Esophagus squamous epithelium (tissue), 4 donors: ENCODE measurements around the gene FAU.

Experiments used
- CTCF ChIP-seq, 6 experiments: fragments of 450-650 bp in 4 of 6; fragments of 200-600 bp in 2 of 6; sonication (generic) in 2 of 6; IDR thresholded peaks; one replicate each; pipeline ENCODE4 v1.5.1; 2016 to 2019; ENCODE audit warnings: antibody characterized with exemption in 6 of 6, mild to moderate bottlenecking in 4 of 6, moderate library complexity in 4 of 6
- POLR2A ChIP-seq, 4 donors: fragments of 450-650 bp; IDR thresholded peaks; one replicate each; pipeline ENCODE4 v1.6.1; 2017; ENCODE audit warnings: antibody characterized with exemption in 4 of 4, mild to moderate bottlenecking in 4 of 4, moderate library complexity in 3 of 4

- TF ChIP-seq CTCF (IDR thresholded peaks at IDR 0.05): no peak
- TF ChIP-seq POLR2A (IDR thresholded peaks at IDR 0.05): no peak
Measured at GRCh38 chr11:65167656-65168055, 45.7 kb upstream of the FAU start.
